Natural killer cell (primary cell): ENCODE results near the gene SAPCD2. TPM values are rescaled to one million over a fixed set of nuclear protein-coding genes. Genes with fewer than 3 reads are reported as not detected.

Experiments
- ATAC-seq, 3 donors: fragments of 150-1000 bp in 2 of 3; fragments of 200-7000 bp in 1 of 3; cut with Tn5 transposase; 1 replicate in 1 of 3; 2 replicates in 2 of 3; pipeline ENCODE4 v1.10.0; 2021; ENCODE audit warnings: mild to moderate bottlenecking in 2 of 3, moderate library complexity in 2 of 3
- DNase-seq, 2 donors: peaks; one replicate each; pipeline versions ENCODE4 v3.0.0 to v3.0.0-alpha.2; 2013 to 2021; ENCODE audit warnings: mixed read lengths in 1 of 2
- H3K27ac ChIP-seq: one replicate; pipeline ENCODE4 v1.5.1; 2013; ENCODE audit warnings: mild to moderate bottlenecking, low read length
- H3K27me3 ChIP-seq: one replicate; pipeline ENCODE4 v1.6.1; 2013; ENCODE audit warnings: low read length; ENCODE audit not compliant: control insufficient read depth, insufficient read depth
- H3K36me3 ChIP-seq: one replicate; pipeline ENCODE4 v1.6.1; 2013; ENCODE audit warnings: low read length; ENCODE audit not compliant: control insufficient read depth, insufficient read depth
- H3K4me1 ChIP-seq: one replicate; pipeline ENCODE4 v1.6.1; 2013; ENCODE audit warnings: low read length; ENCODE audit not compliant: control insufficient read depth, insufficient read depth
- H3K4me3 ChIP-seq: one replicate; pipeline ENCODE4 v1.5.1; 2013; ENCODE audit warnings: low read length
- H3K9me3 ChIP-seq: one replicate; pipeline ENCODE4 v1.6.1; 2013; ENCODE audit warnings: low read length; ENCODE audit not compliant: control insufficient read depth, insufficient read depth
- H3K27ac Mint-ChIP-seq, 2 donors: one replicate each; pipeline ENCODE4 v1.8.0; 2022; ENCODE audit warnings: mild to moderate bottlenecking in 2 of 2, mixed read lengths in 2 of 2, moderate library complexity in 1 of 2
- H3K27me3 Mint-ChIP-seq, 2 donors: one replicate each; pipeline ENCODE4 v1.8.0; 2022; ENCODE audit warnings: low read depth in 2 of 2, mixed read lengths in 2 of 2
- H3K36me3 Mint-ChIP-seq: one replicate; pipeline ENCODE4 v1.8.0; 2022; ENCODE audit warnings: mixed read lengths
- H3K4me1 Mint-ChIP-seq, 2 donors: one replicate each; pipeline ENCODE4 v1.8.0; 2022; ENCODE audit warnings: mixed read lengths in 2 of 2
- H3K4me3 Mint-ChIP-seq: one replicate; pipeline ENCODE4 v1.8.0; 2022; ENCODE audit warnings: mild to moderate bottlenecking, moderate library complexity, mixed read lengths
- H3K9me3 Mint-ChIP-seq, 2 donors: one replicate each; pipeline ENCODE4 v1.8.0; 2022; ENCODE audit warnings: mixed read lengths in 2 of 2
- CTCF ChIP-seq: fragments of 200-600 bp; IDR thresholded peaks from one replicate; pipeline ENCODE4 v1.8.0; 2022; ENCODE audit warnings: antibody characterized with exemption
- WGBS: methylation state at CpG from one replicate; pipeline ENCODE4 v1.1.7; 2013; ENCODE audit warnings: missing lambda C conversion rate; ENCODE audit not compliant: insufficient coverage; 5-methylcytosine and 5-hydroxymethylcytosine counted together
- intact Hi-C: fragments of 100-400 bp; cut with micrococcal nuclease; formaldehyde crosslinking; loops from one replicate; pipeline ENCODE4 v1.14.2; 2022
- total RNA-seq, 4 donors: library from RNA; stranded (reverse); fragments of 120-200 nt in 1 of 4; gene quantifications; one replicate each; pipeline versions ENCODE4 v1.2.3 to v1.2.4, GENCODE V29; 2013 to 2022

The SAPCD2 gene
- total RNA-seq, 3 donors from 2014 or later (not counting 1 experiment from before 2014, with no cell fraction given), result 0.59 to 2.6 (median 1.0) TPM

- no peaks in the 10 kb centered on the region for H3K36me3 ChIP-seq
- no peak for ATAC-seq
- no peak for TF ChIP-seq CTCF
- peaks cover 29% of the 10 kb centered on the region for H3K4me1 ChIP-seq
- H3K27me3 Mint-ChIP-seq, result peaks cover 7 to 35% of the 10 kb centered on the region in 2 donors
- no peaks in the 10 kb centered on the region for H3K36me3 Mint-ChIP-seq
- H3K4me3 Mint-ChIP-seq, result no peak overlapping the region
- WGBS, result 82% methylated on average over 5 of the region's 5 CpGs
- no peaks in the 10 kb centered on the region for H3K9me3 ChIP-seq
- H3K27ac Mint-ChIP-seq, result no peak overlapping the region
- H3K4me3 ChIP-seq, result no peak overlapping the region
- no peak overlapping the region for H3K27ac ChIP-seq
- DNase-seq, result no peak
- peaks cover 66% of the 10 kb centered on the region for H3K27me3 ChIP-seq
- no peaks in the 10 kb centered on the region for H3K9me3 Mint-ChIP-seq
- H3K4me1 Mint-ChIP-seq, result peaks cover 0 to 5% of the 10 kb centered on the region in 2 donors
- intact Hi-C loops, result no loop called here
Observed at GRCh38 chr9:137050570-137050969, 19.8 kb downstream of the SAPCD2 start.

GRCh38 chr9:137049544-137050449 is 20.6 kb downstream of the SAPCD2 start:
- peaks cover 12 to 40% of the 10 kb centered on the region in 2 donors for H3K27me3 Mint-ChIP-seq
- ATAC-seq (peak; percentile 38 to 52 (median 41)), DNase-seq (peak in 1 of 2 donors; percentile 78)
- intact Hi-C loops, result loop anchor here (5.0 kb wide), 1 partner anchor 178 kb away; the partner anchor contains the start of genes CYSRT1 and RNF224
- Histone ChIP-seq H3K27me3 (peaks cover 72% of the 10 kb centered on the region), H3K36me3 (no peaks in the 10 kb centered on the region), H3K27ac (no peak overlapping the region), H3K4me3 (no peak overlapping the region), H3K4me1 (peaks cover 36% of the 10 kb centered on the region), H3K9me3 (no peaks in the 10 kb centered on the region)
- 39% methylated on average over 38 of the region's 38 CpGs for WGBS
- peaks cover 5 to 6% of the 10 kb centered on the region in 2 donors for H3K4me1 Mint-ChIP-seq
- H3K36me3 Mint-ChIP-seq, result no peaks in the 10 kb centered on the region
- TF ChIP-seq CTCF, result no peak
- no peaks in the 10 kb centered on the region for H3K9me3 Mint-ChIP-seq
- H3K27ac Mint-ChIP-seq, result no peak overlapping the region
- H3K4me3 Mint-ChIP-seq, result peak overlapping the region; percentile 17

- Histone ChIP-seq H3K36me3 (no peaks in the 10 kb centered on the region), H3K27ac (no peak overlapping the region), H3K4me3 (no peak overlapping the region), H3K27me3 (peaks cover 81% of the 10 kb centered on the region), H3K9me3 (no peaks in the 10 kb centered on the region), H3K4me1 (peaks cover 42% of the 10 kb centered on the region)
- intact Hi-C loops, result loop anchor here (5.0 kb wide), 1 partner anchor 178 kb away; the partner anchor contains the start of genes CYSRT1 and RNF224
- ATAC-seq (no peak), DNase-seq (no peak)
- H3K4me1 Mint-ChIP-seq, result peaks cover 5 to 7% of the 10 kb centered on the region in 2 donors
- H3K27ac Mint-ChIP-seq, result no peak overlapping the region
- no peaks in the 10 kb centered on the region for H3K36me3 Mint-ChIP-seq
- 40% methylated on average over 72 of the region's 72 CpGs for WGBS
- peaks cover 14 to 43% of the 10 kb centered on the region in 2 donors for H3K27me3 Mint-ChIP-seq
- H3K4me3 Mint-ChIP-seq, result no peak overlapping the region
- TF ChIP-seq CTCF, result no peak
- H3K9me3 Mint-ChIP-seq, result no peaks in the 10 kb centered on the region
Observed at GRCh38 chr9:137048655-137049543, 21.5 kb downstream of the SAPCD2 start.
